Smooth muscle cell of the pulmonary artery (primary cell): ENCODE measurements around the gene OR2M7. TPM values are rescaled to one million over a fixed set of nuclear protein-coding genes. Genes with fewer than 3 reads are reported as not detected.

Experiments used
- total RNA-seq: library from RNA; depleted of rRNA; stranded (reverse); fragments of >200 nt; gene quantifications from 2 replicates; pipeline ENCODE4 v1.2.3, GENCODE V29; 2014

Gene OR2M7
- not detected in 2 replicates for total RNA-seq

GRCh38 chr1:248324468-248324867, at the start of gene OR2M7:
Gene OR2M7 (minus strand): TSS chr1:248324568. CDS start chr1:248324568, 0 bp downstream.

GRCh38 chr1:248361121-248361715, 36.9 kb upstream of the OR2M7 start, which contains the start of gene OR2T4:
Gene OR2T4 (plus strand): TSS chr1:248361665. CDS start chr1:248361665, 0 bp downstream.

DNA sequence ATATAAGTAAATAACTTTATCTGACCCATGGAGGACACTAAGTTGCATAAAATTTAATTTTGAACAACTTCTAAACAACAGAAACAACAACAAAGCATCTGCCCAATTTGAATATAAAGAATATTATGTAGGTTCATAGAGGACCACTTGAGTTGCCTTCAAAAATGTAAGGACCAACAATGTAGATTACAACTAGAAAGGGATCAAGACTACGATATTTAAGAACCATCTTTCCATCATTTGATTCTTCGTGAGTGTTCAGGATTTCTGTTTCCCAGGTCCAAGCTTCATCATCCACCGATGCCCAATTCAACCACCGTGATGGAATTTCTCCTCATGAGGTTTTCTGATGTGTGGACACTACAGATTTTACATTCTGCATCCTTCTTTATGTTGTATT, 24.1 kb upstream of the OR2M7 start, which contains the start of gene OR14C36:
OR14C36 (plus strand) TSS at position 301 of the 400 bp plus-strand sequence; CDS start at position 301, 0 bp downstream.

GRCh38 chr1:248303324-248303723, 21.0 kb downstream of the OR2M7 start, which contains the start of gene OR2T12:
Gene OR2T12 (minus strand): TSS chr1:248303424. CDS start chr1:248295578, 7,846 bp downstream.

GRCh38 chr1:248277876-248278275, 46.5 kb downstream of the OR2M7 start, which contains the start of gene OR2T33:
Gene OR2T33 (minus strand): TSS chr1:248277976. CDS start chr1:248273814, 4,162 bp downstream.

Other genes starting within 250 kb of the OR2M7 start
- not detected in 2 replicates for gene OR2L13, start 229.4 kb downstream of the OR2M7 start, total RNA-seq
- not detected in 2 replicates for gene OR2M5, start 179.4 kb downstream of the OR2M7 start, total RNA-seq
- gene OR2M2, start 149.7 kb downstream of the OR2M7 start, total RNA-seq: not detected in 2 replicates
- not detected in 2 replicates for gene OR2M3, start 127.3 kb downstream of the OR2M7 start, total RNA-seq
- not detected in 2 replicates for gene OR2M4, start 93.2 kb downstream of the OR2M7 start, total RNA-seq
- gene OR2T33, start 46.6 kb downstream of the OR2M7 start, total RNA-seq: not detected in 2 replicates
- gene OR2T12, start 21.1 kb downstream of the OR2M7 start, total RNA-seq: not detected in 2 replicates
- not detected in 2 replicates for gene OR14C36, start 24.2 kb upstream of the OR2M7 start, total RNA-seq
- not detected in 2 replicates for gene OR2T4, start 37.1 kb upstream of the OR2M7 start, total RNA-seq
- not detected in 2 replicates for gene OR2T6, start 51.2 kb upstream of the OR2M7 start, total RNA-seq
- not detected in 2 replicates for gene OR2T1, start 78.5 kb upstream of the OR2M7 start, total RNA-seq
- gene OR2T2, start 121.1 kb upstream of the OR2M7 start, total RNA-seq: not detected in 2 replicates
- gene OR2T3, start 148.8 kb upstream of the OR2M7 start, total RNA-seq: not detected in 2 replicates
- gene OR2T5, start 164.0 kb upstream of the OR2M7 start, total RNA-seq: not detected in 2 replicates
- not detected in 2 replicates for gene OR2G6, start 183.5 kb upstream of the OR2M7 start, total RNA-seq
- gene OR2T29, start 238.2 kb upstream of the OR2M7 start, total RNA-seq: not detected in 2 replicates